ENCODE measurements around the gene RPS4Y1.

RPS4Y1 gene

GRCh38 chrY:2841471-2841893 is at the start of gene RPS4Y1:
Gene RPS4Y1 (plus strand): TSS chrY:2841602. CDS start chrY:2841625, 23 bp downstream.
- TF ChIP-seq GATA3 (IDR thresholded peaks at IDR 0.05; ENCODE audit: low read depth, low read length), result no peak
- no peak for TF ChIP-seq GATA2 (IDR thresholded peaks at IDR 0.05; ENCODE audit: low read depth, low read length)

DNA sequence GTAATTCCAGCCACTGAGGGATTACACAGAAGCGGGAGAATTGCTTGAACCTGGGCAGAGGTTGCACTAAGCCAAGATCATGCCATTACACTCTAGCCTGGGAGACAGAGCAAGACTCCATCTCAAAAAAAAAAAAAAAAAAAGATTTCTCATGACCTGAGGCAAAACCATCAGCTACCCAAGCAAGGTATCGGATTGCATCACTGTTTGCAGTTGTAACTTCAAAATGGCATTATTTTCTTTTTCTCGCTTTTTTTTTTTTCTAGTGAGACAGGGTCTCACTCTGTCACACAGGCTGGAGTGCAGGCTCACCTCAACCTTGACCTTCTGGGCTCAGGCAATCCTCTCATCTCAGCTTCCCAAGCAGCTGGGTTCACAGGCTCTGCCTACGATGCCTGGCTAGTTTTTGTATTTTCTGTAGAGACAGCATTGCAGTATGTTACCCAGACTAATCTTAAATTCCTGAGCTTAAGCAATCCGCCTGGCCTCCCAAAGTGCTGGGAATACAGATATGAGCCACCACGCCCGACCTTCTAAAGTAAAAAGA is 44.4 kb upstream of the RPS4Y1 start:
- TF ChIP-seq GATA3 (IDR thresholded peaks at IDR 0.05; ENCODE audit: low read depth, low read length) (no peak), GATA2 (IDR thresholded peaks at IDR 0.05; ENCODE audit: low read depth, low read length) (no peak)

DNA sequence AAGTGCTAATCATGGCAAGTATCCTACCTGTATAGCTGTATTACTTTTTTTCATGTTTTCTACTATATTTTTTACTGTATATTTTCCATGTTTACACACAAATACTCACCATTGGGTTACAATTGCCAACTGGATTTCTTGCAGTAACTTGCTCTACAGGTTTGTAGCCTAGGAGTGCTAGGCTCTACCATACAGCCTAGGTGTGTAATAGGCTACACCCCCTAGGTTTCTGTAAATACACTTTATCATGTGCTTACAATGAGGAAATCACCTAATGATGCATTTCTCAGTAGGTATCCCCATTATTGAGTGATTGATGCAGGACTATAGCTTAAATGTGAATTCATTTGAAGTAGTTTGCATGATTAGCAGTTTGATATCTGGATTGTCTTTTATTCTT is 43.4 kb upstream of the RPS4Y1 start:
- TF ChIP-seq GATA3 (IDR thresholded peaks at IDR 0.05; ENCODE audit: low read depth, low read length), result no peak
- TF ChIP-seq GATA2 (IDR thresholded peaks at IDR 0.05; ENCODE audit: low read depth, low read length), result no peak

DNA sequence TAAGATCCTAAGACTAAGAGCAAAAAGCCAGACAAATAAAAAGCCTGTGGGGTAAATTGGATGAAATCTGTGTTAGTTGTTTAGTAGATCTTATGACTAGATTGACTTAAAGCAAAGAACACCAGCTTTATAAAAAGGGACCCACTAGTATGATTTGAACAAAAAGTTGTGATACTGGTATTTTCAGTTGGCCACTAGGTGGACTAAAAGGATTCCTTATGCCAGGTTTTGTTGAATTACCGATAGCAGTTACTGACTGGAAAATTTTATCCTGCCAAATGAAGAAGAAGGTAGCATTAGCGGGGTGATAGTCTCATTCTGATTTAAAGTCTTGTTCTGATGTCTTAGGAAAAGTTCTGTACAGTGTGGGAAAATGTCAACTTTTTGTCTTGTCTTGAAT is 41.2 kb upstream of the RPS4Y1 start:
- TF ChIP-seq GATA3 (IDR thresholded peaks at IDR 0.05; ENCODE audit: low read depth, low read length) (no peak), GATA2 (IDR thresholded peaks at IDR 0.05; ENCODE audit: low read depth, low read length) (no peak)

GRCh38 chrY:2824471-2824870 is 16.9 kb upstream of the RPS4Y1 start:
- TF ChIP-seq GATA3 (IDR thresholded peaks at IDR 0.05; ENCODE audit: low read depth, low read length), result no peak
- TF ChIP-seq GATA2 (IDR thresholded peaks at IDR 0.05; ENCODE audit: low read depth, low read length), result no peak

DNA sequence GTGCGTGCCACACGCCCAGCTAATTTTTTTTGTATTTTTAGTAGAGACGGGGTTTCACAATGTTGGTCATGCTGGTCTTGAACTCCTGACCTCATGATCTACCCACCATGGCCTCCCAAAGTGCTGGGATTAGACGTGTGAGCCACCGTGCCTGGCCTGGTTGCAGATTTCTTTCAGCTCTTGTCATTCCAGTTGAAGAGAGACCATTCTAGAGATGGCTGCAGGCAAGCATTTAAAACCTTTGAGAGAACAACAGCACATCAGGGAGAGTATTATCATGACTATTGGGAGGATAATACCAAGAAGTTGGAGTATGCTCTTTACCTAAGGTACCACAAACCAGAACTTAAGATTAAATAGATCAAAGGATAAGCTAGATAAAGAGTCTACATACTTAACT is 12.9 kb upstream of the RPS4Y1 start:
- no peak for TF ChIP-seq GATA3 (IDR thresholded peaks at IDR 0.05; ENCODE audit: low read depth, low read length)
- TF ChIP-seq GATA2 (IDR thresholded peaks at IDR 0.05; ENCODE audit: low read depth, low read length), result no peak

DNA sequence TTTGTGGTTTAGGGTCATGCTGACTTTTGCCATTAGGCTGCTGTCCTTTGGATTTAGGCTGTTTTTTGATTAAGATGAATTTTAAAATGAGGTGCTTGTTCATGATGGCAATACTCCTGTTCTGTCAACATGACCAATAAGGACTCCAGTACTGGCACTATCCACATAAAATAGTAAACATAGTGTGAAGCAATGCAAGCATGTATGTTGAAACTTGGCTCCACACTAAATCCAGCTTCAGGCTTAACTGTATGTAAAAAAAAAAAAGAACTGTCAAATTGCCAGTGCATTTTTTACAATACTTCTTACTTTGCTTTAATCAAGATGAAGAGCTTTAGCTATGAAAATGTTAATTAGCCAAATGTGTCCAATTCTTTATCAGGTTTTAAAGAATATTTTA is 6.2 kb upstream of the RPS4Y1 start:
- no peak for TF ChIP-seq GATA2 (IDR thresholded peaks at IDR 0.05; ENCODE audit: low read depth, low read length)
- no peak for TF ChIP-seq GATA3 (IDR thresholded peaks at IDR 0.05; ENCODE audit: low read depth, low read length)

GRCh38 chrY:2837078-2837477 is 4.3 kb upstream of the RPS4Y1 start:
- TF ChIP-seq GATA2 (IDR thresholded peaks at IDR 0.05; ENCODE audit: low read depth, low read length), result no peak
- no peak for TF ChIP-seq GATA3 (IDR thresholded peaks at IDR 0.05; ENCODE audit: low read depth, low read length)

DNA sequence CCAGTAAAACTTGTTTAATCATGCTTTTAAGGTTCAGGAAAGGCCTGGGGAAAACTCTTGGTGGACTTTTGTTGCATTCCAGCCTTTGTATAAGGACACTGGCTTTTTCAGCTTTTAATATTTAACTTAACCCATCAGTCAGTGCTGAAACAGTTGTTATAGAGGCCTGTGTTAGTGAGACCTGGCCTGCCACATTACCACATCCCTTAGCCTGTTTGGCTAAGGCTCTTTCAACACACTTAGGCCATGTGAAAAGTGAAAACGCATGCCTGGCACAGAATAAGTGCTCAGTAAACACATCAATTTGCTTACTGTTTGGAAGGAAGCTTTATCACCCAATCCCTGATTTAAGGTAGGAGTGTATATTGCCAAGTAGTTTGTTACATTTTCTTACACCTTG is 3.5 kb upstream of the RPS4Y1 start:
- no peak for TF ChIP-seq GATA3 (IDR thresholded peaks at IDR 0.05; ENCODE audit: low read depth, low read length)
- TF ChIP-seq GATA2 (IDR thresholded peaks at IDR 0.05; ENCODE audit: low read depth, low read length), result no peak

- TF ChIP-seq GATA3 (IDR thresholded peaks at IDR 0.05; ENCODE audit: low read depth, low read length), result no peak
- TF ChIP-seq GATA2 (IDR thresholded peaks at IDR 0.05; ENCODE audit: low read depth, low read length), result no peak
These were observed 5.4 kb downstream of the RPS4Y1 start for GRCh38 chrY:2846791-2847190.

DNA sequence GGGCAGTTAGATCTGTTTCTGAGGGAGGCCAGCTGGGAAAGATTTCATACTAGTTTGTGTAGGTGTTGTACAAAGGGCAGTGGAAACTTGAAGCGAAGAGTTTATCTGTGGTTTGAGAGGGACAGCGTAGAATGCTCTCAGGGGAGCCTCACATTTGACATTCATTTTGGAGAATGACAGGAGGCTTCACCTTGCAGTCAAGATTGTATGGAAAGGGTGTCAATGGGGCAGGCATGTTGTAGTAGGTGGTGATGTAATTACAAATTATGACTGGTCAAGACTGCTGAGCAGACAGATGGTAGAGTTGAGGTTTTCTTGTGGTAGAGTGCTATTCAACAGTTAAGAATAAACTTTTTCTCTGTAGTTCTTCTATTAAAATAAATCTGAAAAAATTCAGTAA is 7.0 kb downstream of the RPS4Y1 start:
- TF ChIP-seq GATA3 (IDR thresholded peaks at IDR 0.05; ENCODE audit: low read depth, low read length) (no peak), GATA2 (IDR thresholded peaks at IDR 0.05; ENCODE audit: low read depth, low read length) (no peak)

- TF ChIP-seq GATA3 (IDR thresholded peaks at IDR 0.05; ENCODE audit: low read depth, low read length) (no peak), GATA2 (IDR thresholded peaks at IDR 0.05; ENCODE audit: low read depth, low read length) (no peak)
These were observed 8.0 kb downstream of the RPS4Y1 start for GRCh38 chrY:2849368-2849767.

DNA sequence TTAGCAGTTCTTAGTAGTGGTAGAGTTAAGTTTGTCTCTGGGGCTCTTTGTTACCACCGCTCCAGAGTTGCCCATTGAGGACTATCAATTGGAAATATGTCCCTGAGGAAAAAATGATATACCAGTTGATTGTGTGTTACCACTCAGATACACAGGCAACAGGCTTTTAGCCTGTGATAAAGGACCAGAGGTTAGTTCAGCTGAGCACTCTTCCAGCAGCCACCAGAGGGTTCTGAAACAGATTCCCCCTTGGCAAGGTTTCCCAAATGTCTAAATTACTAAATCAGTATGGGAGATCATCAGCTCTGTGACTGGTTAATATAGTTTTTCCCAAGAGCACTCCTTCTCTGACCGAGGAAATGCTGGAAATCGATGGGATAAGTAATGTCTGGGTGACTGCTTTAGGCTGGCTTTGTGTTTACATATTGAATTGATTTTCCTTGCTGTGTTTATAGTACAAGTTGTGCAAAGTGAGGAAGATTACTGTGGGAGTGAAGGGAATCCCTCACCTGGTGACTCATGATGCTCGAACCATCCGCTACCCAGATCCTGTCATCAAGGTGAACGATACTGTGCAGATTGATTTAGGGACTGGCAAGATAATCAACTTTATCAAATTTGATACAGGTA is 12.9 kb downstream of the RPS4Y1 start:
- TF ChIP-seq GATA2 (IDR thresholded peaks at IDR 0.05; ENCODE audit: low read depth, low read length) (no peak), GATA3 (IDR thresholded peaks at IDR 0.05; ENCODE audit: low read depth, low read length) (no peak)

- TF ChIP-seq GATA3 (IDR thresholded peaks at IDR 0.05; ENCODE audit: low read depth, low read length), result no peak
- no peak for TF ChIP-seq GATA2 (IDR thresholded peaks at IDR 0.05; ENCODE audit: low read depth, low read length)
These were observed 15.7 kb downstream of the RPS4Y1 start for GRCh38 chrY:2857068-2857467.

DNA sequence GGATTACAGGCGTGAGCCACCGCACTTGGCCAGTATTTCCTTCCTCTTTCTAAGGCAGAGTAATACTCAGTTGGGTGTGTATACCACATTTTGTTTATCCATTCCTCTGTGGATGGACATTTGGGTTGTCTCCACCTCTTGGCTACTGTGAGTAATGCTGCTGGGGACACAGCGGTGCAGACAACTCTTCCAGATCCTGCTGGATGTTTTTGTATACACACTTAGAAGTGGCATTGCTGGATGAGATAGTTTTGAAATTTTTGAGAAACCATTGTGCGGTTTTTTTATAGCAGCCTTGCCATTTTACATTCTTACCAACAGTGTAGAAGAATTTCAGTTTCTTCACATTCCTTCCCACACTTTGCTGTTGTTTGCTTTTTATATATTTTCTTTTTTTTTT is 16.3 kb downstream of the RPS4Y1 start:
- TF ChIP-seq GATA3 (IDR thresholded peaks at IDR 0.05; ENCODE audit: low read depth, low read length) (no peak), GATA2 (IDR thresholded peaks at IDR 0.05; ENCODE audit: low read depth, low read length) (no peak)

DNA sequence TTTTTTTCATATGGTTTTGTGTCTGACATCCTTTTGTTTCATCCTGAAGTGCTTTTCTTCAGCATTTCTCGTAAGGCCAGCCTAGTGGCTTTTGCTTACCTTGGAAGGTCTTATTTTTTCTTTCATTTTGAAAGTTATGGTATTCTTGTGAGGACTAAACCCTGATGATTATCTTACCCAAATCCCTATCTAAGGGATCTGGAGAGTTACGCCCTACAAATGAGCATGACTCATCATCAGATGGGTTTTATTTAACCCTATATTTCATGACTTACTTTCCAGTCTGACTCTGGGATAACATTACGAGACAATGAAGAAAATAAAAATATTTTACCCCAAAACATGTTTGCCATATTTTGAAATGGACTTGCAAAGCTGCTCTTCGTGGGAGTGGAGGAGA is 18.4 kb downstream of the RPS4Y1 start:
- TF ChIP-seq GATA3 (IDR thresholded peaks at IDR 0.05; ENCODE audit: low read depth, low read length), result no peak
- TF ChIP-seq GATA2 (IDR thresholded peaks at IDR 0.05; ENCODE audit: low read depth, low read length), result no peak

All from SH-SY5Y (cell line).